HG03575 (cell line): ENCODE results near the gene BRD7.

Experiments
- ATAC-seq: cut with Tn5 transposase; IDR thresholded peaks from one replicate; pipeline ENCODE4 v1.9.1; 2021; ENCODE audit not compliant: unreplicated experiment, insufficient number of reproducible peaks, low FRiP score; ENCODE audit errors: extremely low read depth

Gene BRD7

GRCh38 chr16:50368410-50369132 is at the start of gene BRD7:
BRD7 (minus strand) TSS chr16:50368988; CDS start chr16:50368774, 214 bp downstream.
- ATAC-seq: no peak

DNA sequence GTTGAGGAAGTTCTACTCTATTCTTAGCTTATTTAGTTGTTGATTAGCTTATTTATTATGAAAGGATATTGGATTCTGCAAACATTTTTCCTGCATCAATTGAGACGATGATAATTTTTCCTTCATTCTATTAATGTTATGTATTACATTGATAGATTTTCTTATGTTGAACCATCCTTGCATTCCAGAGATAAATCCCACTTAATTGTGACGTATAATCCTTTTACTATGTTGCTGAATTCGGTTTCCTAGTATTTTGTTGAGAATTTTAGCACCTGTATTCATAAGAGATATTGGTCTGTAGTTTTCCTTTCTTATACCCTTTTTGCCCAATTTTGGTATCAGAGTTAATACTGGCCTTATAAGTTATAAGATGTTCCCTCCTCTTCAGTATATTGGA is 47.6 kb upstream of the BRD7 start:
- no peak for ATAC-seq

GRCh38 chr16:50414152-50414551 is 45.4 kb upstream of the BRD7 start:
- no peak for ATAC-seq

DNA sequence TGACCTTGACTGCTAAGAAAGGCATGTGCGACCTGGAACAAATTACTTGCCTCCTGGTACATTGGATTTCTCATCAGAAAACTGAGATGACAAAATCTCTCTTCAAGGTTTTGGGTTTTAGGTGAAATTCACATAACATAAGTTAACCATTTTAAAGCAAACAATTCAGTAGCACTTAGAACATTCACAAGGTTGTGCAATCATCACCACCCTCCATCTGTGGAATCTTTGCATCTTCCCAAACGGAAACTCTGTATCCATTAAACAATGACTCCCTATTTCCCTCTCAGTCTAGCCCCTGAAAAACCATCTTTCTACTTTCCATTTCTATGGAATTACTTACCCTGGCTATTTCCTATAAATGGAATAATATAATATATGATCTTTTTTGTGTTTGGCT is 42.2 kb upstream of the BRD7 start:
- no peak for ATAC-seq

DNA sequence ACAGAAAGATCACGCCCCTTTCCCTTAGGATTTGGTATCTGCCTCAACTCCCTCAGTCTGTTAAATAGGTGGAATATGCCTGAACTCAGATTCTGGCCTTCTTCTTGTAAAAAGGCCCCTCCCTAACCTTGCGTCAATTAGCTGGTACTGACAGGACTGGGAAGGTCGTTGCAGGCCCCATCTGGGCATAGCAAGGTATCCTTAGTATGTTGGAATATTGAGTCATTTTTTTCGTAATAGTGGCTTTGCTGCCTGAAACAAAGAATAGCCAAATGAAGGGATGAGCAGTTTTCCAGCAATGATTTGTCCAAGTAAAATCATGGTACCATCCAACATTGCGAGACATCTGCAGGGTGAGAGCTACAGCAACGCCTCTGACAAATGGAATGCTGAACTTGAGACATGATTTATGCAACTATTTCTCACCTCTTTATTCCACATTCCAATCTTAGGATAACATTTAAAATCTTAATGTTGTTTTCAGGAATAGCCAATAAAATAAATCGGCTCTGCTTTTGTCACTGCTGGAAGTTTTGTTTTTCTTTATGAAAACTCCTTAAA is 39.3 kb upstream of the BRD7 start:
- no peak for ATAC-seq

DNA sequence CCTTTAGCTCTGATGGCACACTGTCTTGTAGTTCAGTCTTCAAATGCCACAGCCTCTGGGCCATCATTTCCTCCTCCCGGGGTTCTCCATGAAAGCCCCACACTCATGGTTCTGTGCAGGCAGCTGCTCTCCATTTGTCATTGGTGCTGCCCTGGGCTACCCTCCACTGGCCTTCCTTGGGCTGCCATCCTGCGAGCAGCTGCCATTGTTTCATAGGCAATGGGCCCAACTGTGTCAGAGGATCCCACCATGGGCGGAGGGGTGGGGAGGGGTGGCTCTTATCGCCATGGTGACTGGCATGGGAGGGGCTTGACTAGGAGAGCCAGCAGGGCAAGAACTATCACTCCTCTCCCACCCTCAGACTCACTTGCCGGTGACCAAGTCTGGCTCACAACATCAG is 38.6 kb upstream of the BRD7 start:
- no peak for ATAC-seq

GRCh38 chr16:50403491-50403890 is 34.7 kb upstream of the BRD7 start:
- no peak for ATAC-seq

- ATAC-seq: no peak
These were observed 33.6 kb upstream of the BRD7 start for GRCh38 chr16:50402298-50402895.

- no peak for ATAC-seq
These were observed 32.6 kb upstream of the BRD7 start for GRCh38 chr16:50401355-50401754.

- no peak for ATAC-seq
These were observed 32.2 kb upstream of the BRD7 start for GRCh38 chr16:50400967-50401348.

- no peak for ATAC-seq
These were observed 31.7 kb upstream of the BRD7 start for GRCh38 chr16:50400312-50400966.

- ATAC-seq: no peak
These were observed 30.6 kb upstream of the BRD7 start for GRCh38 chr16:50399411-50399810.

DNA sequence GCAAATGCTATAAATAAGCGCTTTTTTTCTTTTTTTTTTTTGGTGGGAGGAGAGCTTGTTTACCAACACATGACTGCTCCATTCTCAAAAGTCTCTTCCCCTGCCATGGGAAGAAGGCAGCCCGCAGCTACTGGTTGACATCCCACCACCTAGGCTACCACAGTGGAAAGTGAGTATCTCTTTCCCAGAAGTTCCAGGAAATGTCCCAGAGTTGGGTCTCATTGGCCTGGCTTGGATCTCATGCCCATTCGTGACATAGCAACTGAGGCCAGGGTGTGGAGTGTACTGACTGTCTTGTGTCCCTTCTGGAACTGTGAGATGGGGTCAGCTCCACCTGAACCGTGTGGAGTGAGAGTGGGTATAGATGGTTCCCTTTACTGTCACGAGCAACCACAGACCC is 29.5 kb upstream of the BRD7 start:
- ATAC-seq: no peak

GRCh38 chr16:50396761-50397535 is 28.2 kb upstream of the BRD7 start:
- no peak for ATAC-seq

DNA sequence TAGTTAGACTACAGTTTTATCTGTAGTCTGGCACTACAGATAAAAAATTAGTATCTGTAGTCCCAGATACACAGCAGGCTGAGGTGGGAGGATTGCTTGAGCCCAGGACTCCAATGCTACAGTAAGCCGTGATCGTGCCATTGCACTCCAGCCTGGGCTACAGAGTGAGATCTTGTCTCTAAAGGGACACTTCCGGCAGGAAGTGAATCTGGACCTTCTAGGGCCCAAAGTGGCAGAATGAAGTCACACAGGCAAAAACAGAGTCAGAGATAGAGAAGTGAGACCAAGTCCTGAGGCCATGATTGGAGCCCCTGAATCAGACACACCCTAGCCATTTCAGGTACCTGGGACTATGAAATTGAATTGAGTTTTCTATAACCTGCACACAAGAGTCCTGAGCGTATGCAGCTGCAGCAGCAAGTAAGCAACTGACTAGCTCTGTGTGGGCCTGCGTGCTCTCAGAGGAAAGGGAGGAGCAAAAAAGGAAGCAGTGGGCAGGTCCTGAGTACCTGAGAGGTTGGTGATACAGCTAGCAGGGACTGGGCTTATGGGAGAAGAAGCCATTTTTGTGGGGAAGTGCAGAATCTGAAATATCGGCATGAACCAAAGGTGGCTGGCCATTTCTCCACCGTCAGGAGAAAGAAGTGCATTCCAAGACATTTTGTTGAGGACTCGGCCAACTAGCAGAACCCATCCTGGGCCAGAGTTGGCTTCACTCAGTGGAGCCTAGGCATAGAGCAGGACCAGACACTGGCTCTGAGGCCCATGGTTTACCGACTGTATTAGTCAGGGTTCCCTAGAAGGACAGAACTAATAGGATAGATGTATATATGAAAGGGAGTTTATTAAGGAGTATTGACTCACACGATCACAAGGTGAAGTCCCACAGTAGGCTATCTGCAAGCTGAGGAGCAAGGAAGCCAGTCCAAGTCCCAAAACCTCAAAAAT is 27.2 kb upstream of the BRD7 start:
- ATAC-seq: no peak

DNA sequence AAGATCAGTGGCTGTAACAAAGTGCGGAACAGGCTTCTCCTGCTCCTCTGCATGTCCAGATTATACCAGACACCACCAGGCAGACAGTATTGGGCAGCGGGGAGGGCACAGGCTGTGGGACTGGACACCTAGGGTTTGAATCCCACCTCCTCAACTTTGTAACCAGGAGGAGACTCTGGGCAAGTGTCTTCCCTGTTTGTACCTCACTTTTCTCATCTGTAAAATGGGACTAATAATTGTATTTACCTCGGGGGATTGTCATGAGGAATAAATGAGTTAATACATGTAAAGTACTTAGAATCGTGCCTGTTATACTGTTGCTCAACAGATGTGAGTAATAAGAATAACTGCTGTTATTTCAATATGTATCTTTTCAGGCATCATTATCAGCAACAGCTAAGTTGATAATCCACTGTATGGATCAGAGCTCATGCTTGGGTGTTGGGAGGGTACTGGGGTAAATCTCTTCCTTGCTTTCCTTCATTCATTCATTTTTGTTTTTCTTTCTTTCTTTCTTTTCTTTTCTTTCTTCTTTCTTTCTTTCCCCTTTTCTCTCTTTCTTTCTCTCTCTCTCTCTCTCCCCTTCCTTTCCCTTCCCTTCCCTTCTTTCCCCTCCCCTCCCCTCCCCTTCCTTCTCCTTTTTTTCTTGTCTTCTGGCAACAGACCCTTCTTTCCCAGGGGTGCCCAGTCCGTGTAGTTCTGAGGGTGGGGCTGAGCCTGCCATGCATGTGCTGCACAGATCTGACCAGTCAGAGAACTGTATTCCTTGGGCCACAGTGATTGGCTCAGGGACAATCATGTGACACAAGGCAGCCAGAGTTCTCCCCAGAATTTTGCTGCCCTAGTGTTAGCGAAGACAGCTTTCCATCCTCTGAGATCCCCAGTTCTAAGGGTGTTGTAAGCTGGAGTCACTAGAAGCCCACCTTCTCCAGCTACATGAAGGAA is 25.3 kb upstream of the BRD7 start:
- ATAC-seq: no peak

- no peak for ATAC-seq
These were observed 24.6 kb upstream of the BRD7 start for GRCh38 chr16:50393416-50393815.
